ENCODE results near the gene C6orf136.
A peak's percentile ranks its signal among the peaks of the same experiment; 100 is the strongest.

The C6orf136 gene, protein sequence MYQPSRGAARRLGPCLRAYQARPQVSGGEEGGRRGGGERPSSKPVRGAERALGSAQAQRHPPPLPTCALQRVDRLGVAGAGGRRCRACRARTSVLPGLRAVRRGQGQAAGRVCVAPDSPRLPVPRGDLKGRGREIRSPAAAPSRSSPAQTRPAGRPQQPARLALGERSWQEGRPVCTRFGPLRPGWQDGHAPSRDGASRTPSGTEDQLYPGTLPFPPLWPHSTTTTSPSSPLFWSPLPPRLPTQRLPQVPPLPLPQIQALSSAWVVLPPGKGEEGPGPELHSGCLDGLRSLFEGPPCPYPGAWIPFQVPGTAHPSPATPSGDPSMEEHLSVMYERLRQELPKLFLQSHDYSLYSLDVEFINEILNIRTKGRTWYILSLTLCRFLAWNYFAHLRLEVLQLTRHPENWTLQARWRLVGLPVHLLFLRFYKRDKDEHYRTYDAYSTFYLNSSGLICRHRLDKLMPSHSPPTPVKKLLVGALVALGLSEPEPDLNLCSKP

DNA sequence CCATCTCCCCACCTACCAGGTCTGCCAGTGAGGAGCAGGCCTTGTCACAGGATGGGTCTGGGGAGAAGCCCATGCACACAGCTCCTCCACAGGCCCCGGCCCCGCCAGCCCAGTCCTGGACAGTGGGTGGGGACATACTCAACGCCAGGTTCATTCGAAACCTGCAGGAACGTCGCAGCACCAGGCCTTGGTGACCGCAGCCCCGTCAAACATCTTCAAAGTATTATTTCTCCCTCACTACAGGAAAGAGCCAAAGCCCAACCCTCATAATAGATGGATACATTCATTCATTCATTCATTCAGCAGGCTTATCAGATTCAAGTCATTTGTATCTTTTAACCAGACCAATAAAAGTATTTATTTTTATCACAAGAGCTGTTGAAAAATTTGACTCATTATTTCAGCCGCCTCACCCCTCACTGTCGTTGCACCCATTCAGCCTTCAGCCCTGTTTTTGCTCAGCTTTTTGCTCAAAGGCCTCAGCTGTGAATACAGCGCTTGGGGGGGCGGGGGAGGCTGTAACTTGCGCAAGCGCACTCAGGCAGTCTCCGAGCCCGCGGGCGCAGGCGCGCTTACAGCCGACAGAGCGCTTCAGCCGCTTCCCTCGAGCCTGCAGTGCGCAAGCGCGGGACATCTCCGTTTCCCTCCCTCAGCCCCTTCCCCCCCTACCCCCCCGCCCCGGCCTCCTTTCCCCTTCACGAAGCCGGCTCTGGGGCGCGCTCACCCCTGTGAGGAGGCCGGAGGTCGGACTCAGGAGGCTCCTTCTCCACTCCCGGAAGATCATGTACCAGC is at the start of gene C6orf136:
Gene C6orf136, plus strand, starts transcription at position 684 of the 792 bp plus-strand sequence. Its CDS starts 99 bp downstream, at position 783.
- peak; percentile 94 for DNase-seq

DNA sequence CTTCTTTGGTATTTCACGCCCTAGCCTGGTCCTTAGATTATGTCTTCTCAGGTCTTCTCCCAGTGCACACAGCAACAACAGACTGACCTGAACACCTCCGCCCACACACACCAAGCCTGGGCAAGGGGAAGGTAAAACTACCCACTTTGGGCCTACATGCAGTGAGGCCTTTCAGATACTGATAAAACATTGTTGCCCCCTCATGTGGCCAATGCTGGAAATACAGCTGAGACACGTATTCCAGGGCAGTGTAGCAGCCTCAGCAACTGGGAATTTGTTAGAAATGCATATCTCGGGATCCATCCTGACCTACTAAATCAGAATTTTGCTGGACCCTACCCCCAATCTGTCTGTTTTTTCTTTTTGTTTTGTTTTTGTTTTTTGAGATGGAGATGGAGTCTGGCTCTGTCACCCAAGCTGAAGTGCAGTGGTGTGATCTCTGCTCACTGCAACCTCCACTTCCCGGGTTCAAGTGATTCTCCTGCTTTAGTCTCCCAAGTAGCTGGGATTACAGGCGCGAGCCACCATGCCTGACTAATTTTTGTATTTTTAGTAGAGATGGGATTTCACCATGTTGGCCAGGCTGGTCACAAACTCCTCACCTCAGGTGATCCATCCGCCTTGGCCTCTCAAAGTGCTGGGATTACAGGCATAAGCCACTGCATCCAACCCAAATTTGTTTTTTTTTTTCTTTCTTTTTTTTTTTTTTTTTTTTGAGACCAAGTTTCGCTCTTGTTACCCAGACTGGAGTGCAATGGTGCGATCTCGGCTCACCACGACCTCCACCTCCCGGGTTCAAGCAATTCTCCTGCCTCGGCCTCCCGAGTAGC is 49.4 kb upstream of the C6orf136 start:
- peak; percentile 72 for DNase-seq

DNA sequence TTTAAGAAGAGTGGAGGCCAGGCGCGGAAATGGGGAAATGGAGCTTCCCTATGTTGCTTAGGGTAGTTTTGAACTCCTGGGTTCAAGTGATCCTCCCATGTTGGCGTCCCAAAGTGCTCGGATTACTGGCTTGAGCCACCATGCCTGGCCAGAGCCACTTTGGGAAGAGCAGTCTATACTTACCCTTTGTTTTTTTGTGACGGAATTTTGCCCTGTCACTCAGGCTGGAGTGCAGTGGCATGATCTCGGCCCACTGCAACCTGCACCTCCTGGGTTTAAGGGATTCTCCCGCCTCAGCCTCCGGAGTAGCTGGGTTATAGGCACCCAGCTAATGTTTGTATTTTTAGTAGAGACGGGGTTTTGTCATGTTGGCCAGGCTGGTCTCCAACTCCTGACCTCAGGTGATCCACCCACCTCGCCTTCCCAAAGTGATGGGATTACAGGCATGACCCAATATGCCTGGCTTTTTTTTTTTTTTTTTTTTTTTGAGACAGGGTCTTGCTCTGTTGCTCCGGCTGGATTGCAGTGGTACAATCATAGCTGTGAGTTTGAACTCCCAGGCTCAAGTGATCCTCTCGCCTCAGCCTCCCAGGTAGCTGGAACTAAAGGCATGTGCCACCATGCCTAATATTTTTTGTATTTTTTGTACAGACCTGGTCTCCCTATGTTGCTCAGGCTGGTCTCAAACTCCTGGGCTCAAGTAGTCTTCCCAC is 47.9 kb upstream of the C6orf136 start:
- no peak for DNase-seq

DNA sequence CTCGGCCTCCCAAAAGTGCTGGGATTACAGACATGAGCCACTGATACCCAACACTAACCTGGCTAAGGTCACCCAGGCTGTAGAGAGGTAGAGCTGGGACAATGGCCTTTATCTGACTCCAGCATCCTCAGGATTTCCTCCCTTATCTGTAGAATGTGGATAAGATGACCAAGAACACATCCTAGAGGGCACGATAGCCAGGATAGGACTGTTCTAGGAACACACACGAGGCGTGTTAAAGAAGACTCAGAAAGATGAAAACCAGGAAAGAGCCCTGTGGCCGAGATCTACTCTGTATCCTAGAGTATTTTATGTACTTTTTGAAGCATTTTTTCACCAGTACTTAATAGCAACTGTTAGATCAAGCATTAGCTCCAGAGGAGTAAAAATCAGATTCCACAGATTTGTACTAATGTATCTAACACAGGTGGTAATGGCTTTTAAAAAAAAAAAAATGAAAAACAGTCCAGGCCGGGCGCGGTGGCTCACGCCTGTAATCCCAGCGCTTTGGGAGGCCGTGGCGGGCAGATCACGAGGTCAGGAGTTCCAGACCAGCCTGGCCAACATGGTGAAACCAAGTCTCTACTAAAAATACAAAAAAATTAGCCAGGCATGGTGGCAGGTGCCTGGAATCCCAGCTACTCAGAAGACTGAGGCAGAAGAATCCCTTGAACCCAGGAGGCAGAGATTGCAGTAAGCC is 47.2 kb upstream of the C6orf136 start:
- no peak for DNase-seq

DNA sequence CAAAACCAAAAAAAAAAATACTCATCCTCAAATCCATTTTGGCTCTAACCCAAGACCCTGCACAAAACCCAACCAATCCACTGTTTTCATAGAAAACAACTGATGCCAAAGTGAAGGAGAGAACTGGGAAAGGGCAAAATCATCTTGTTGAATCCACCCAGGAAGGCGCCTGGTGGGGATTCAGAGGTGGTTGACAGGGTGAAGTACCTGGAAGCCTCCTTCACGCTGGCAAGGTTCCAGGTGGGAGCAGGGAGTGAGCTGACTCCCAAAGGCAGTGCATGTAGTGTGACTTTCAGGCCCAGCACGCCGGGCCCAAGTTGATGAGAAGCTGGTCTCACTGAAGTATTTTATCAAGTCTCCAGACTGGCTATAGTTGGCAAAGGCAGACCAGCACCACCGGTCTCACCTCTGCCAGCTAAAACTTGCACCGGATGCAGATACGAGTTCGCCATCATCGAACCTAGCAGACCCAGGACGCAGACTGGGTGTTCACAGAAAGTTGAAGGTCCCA is 46.4 kb upstream of the C6orf136 start:
- no peak for DNase-seq

- no peak for DNase-seq
Measured at GRCh38 chr6:30601436-30601814, 45.5 kb upstream of the C6orf136 start.

DNA sequence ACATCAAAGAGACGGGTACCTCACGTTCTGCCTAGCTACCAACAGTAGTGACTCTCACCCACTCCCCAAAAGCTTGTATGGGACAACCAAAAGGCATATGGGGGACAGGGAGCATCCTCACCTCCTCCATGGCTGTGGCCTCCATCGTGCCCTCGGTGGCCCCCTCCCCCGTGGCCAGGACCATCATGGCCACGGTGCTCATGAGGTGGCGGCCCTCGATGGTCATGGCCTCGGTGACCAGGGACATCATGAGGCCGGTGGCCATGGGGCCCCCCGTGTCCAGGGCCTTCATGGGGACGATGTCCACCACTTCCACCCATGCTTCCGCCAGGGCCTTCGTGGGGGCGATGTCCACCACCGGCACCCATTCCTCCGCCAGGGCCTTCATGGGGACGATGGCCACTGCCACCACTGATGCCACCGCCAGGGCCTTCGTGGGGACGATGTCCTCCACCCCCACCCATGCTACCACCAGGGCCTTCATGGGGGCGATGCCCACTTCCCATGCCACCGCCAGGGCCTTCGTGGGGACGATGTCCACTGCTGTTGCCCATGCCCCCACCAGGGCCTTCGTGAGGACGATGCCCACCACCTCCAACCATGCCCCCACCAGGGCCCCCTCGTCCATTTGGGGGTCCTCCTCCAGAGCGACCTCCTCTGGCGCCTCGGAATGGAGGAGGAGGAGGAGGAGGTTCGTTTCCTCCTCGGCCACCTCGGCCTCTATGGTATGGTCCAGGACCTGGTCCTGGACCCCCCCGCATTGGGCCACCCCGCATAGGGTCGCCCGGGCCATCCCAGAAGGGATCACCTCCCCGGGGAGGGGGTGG is 44.9 kb upstream of the C6orf136 start:
- DNase-seq, result no peak

DNA sequence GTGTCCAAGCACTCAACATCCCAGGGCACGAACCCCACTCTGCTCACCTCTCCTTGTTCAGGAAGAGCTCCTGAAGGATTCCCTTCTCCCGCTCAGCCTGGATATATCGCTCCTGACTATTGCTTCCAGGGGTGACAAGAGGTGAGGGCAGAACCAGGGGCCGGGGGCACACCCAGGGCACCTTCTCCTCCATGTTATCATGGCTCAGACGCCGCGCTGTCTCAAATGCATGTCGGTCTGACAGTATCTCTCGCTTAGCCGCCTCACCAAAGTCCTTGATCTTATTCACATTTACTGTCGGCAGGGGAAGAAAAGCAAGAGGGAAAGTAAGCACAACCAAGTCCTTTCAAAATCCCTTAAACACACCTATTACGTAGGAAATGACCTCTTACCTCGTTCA is 43.0 kb upstream of the C6orf136 start:
- DNase-seq, result no peak

DNA sequence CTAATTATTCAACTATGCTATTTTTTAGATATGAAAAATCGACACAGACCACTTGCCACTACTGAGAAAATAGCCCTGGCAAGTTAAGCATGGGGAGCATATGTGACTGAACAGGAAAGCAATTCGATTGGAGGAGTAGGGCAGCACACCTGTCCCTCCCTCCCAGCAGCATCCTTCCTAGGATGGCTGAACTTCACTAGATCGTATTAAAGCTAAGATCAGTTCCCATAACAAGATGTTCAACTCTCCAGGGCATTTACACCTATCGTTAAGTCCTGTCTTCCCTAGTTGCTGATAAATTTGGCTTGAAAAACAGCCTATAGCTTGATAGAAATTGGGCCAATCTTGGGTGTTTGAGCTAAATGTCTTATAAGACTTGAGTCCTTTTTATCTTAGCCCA is 36.9 kb upstream of the C6orf136 start:
- no peak for DNase-seq

DNA sequence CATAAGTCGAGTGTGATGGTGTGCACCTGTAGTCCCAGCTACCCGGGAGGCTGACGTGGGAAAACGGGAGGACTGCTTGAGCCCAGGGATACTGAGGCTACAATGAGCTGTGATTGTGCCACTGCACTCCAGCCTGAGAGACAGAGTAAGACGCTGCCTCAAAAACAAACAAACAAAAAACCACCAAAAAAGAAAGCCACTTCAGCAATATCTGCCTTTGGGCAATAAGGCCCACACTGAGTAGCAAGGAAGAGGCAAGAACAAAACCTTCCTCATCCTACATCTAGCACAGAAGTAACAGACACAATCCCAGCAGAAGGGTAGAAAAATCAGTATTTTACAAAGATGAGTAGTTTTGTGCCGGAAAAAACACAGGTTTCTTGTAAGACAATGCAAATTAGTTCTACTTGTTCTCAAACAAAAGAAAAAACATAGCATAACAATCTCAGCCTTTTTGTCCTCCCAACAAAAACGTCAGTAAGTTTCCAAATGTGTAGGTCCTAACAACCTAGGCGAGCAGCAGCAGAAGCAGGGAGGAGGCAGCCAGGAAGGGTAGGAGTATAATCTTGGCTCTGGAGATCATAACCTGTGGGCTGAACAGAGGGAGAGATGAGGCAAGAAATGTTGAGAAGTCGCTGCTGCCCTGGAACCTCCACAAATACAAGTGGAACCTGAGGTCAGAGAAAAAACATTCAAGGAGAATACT is 35.6 kb upstream of the C6orf136 start:
- no peak for DNase-seq

DNA sequence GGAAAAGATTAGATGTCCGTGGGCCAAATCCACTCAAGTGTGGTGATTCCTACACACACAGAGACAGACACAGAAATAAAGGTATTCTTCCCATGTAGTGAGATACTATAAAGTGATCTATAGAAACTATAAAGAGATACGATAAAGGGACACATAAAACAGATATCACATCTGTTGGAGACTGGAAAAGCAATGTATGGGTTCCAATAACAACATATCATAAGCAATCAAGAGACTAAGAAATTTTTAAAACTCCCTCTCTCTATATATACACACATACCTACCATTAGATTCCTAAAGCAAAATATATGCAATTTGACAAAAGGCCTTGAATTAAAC is 35.1 kb upstream of the C6orf136 start:
- no peak for DNase-seq

DNA sequence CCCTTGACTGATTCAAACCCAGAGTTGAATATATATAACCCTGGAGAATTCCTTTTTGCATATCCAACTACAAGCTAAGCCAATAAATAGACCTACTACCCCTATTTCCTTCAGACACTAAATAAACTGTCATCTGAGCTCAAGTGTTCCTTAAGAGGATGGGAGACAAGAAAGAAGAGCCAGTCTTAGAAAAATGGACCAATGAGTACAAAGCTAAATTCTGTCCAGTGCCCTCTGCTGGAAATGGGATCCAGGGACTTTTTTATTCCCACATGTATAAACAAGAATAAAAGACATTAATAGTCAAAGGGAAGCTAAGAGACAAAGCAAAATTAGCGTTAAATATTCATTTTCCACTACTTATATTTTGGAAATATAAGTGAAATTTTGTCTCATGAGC is 34.7 kb upstream of the C6orf136 start:
- DNase-seq, result no peak

GRCh38 chr6:30612687-30613248 is 34.2 kb upstream of the C6orf136 start:
- no peak for DNase-seq

DNA sequence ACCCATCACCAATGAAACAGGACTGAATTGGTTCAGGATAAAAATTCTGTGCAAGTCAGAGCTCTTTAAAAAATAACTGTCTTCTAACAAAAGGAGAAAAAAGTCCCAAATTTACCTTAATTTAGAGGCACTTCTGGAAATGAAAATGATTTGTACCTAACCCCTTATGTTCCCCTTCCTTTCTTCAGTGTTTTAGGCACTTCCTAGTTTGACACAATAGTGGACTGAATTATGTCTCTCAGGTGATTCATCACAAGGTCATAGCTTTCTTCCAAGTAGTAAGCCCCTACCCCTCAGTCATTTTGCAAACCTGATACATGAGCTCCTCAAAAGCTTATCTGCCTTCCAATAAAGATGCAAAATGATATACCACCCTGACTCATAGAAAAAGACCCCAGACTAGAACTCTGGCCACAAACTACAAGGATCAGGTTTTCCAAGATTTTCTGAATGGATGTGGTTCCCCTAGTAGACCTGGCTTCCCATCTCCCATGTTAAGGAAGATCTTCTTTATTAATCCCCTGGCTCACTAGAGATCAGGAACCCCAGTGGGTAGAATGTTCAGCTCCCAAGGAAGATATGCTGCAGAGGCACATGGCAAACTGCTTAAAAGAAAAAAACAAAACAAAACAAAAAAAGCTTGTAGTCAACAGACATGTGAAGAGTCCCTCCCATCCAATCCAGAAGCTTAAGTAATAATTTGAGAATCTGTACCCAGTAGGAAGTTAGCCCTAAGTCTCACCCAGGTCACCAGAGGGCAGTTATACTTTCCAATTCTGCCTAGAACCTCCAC is 33.5 kb upstream of the C6orf136 start:
- DNase-seq, result no peak

GRCh38 chr6:30614044-30614842 is 32.7 kb upstream of the C6orf136 start:
- DNase-seq, result no peak

DNA sequence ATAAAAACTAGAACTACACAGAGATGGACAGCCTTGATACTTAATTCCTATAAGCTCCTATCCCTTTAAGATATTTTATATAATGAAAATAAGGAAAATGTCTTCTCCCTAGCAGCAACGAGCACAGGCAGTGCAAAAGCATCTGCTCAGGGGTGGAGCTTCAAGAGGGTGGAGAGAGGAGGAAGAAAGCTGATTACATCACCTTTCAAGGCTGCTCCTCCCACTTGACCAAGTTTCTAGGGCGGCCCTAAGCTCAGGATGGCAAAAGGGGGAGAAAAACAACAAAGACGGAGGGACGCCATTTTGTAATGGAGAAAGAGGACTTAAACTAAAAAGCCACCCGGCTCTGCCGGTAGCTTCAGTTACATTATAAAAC is 32.1 kb upstream of the C6orf136 start:
- DNase-seq, result peak; percentile 87

GRCh38 chr6:30615219-30615957 is 31.5 kb upstream of the C6orf136 start:
- peak; percentile 28 for DNase-seq
